CD4-positive, alpha-beta T cell treated with Interleukin-17A for 4 hours (primary cell): ENCODE measurements around the gene NDUFB3.
A peak's percentile ranks its signal among the peaks of the same experiment; 100 is the strongest.
"Not testable (repeated sequence)": the region's sequence is repeated elsewhere in the genome, so short reads cannot be mapped to it uniquely, and the experiment has no call there.

Experiments
- DNase-seq: peaks from one replicate; pipeline ENCODE4 v3.0.0-alpha.2; 2020; ENCODE audit warnings: mixed read lengths

The NDUFB3 gene

GRCh38 chr2:201071479-201072200 lies at the start of gene NDUFB3, which contains the start of gene HYCC2:
NDUFB3 (plus strand) TSS chr2:201072001; CDS start chr2:201078883, 6,882 bp downstream.
HYCC2 (minus strand) TSS chr2:201071671; CDS start chr2:201024009, 47,662 bp downstream.
- DNase-seq: peak; percentile 91

GRCh38 chr2:201024518-201024917 lies 47.3 kb upstream of the NDUFB3 start:
- DNase-seq: no peak

GRCh38 chr2:201034355-201034754 lies 37.4 kb upstream of the NDUFB3 start:
- DNase-seq: not testable (repeated sequence)

GRCh38 chr2:201038361-201038760 lies 33.4 kb upstream of the NDUFB3 start:
- DNase-seq: not testable (repeated sequence)

- no peak for DNase-seq
These were observed 32.9 kb upstream of the NDUFB3 start for GRCh38 chr2:201038855-201039254.

- DNase-seq: no peak
These were observed 30.8 kb upstream of the NDUFB3 start for GRCh38 chr2:201040867-201041628.

- not testable (repeated sequence) for DNase-seq
These were observed 29.4 kb upstream of the NDUFB3 start for GRCh38 chr2:201042451-201042850.

GRCh38 chr2:201043050-201043449 lies 28.8 kb upstream of the NDUFB3 start:
- DNase-seq: not testable (repeated sequence)

GRCh38 chr2:201046881-201047280 lies 24.9 kb upstream of the NDUFB3 start:
- no peak for DNase-seq

- no peak for DNase-seq
These were observed 22.3 kb upstream of the NDUFB3 start for GRCh38 chr2:201049455-201049854.

GRCh38 chr2:201057087-201057521 lies 14.7 kb upstream of the NDUFB3 start:
- DNase-seq: no peak

- no peak for DNase-seq
These were observed 14.0 kb upstream of the NDUFB3 start for GRCh38 chr2:201057715-201058248.

GRCh38 chr2:201058914-201059313 lies 12.9 kb upstream of the NDUFB3 start:
- no peak for DNase-seq

GRCh38 chr2:201059961-201060755 lies 11.6 kb upstream of the NDUFB3 start:
- no peak for DNase-seq

GRCh38 chr2:201063516-201063915 lies 8.3 kb upstream of the NDUFB3 start:
- DNase-seq: not testable (repeated sequence)

GRCh38 chr2:201064797-201065329 lies 6.9 kb upstream of the NDUFB3 start:
- DNase-seq: no peak

GRCh38 chr2:201070948-201071478 lies 788 bp upstream of the NDUFB3 start:
- DNase-seq: no peak

GRCh38 chr2:201072201-201072530 lies 365 bp downstream of the NDUFB3 start:
- DNase-seq: no peak

GRCh38 chr2:201073071-201073470 lies 1.3 kb downstream of the NDUFB3 start:
- DNase-seq: no peak

GRCh38 chr2:201074996-201075395 lies 3.2 kb downstream of the NDUFB3 start:
- no peak for DNase-seq

- DNase-seq: no peak
These were observed 13.1 kb downstream of the NDUFB3 start for GRCh38 chr2:201084863-201085262.

GRCh38 chr2:201090574-201090973 lies 18.8 kb downstream of the NDUFB3 start:
- no peak for DNase-seq
